GM19035 (cell line): Measurements from ENCODE around the gene GABRA6.
"Not testable (repeated sequence)": the region's sequence is repeated elsewhere in the genome, so short reads cannot be mapped to it uniquely, and the experiment has no call there.

ENCODE experiments used
- ATAC-seq: cut with Tn5 transposase; IDR thresholded peaks from one replicate; pipeline ENCODE4 v1.9.1; 2021; ENCODE audit not compliant: unreplicated experiment

The GABRA6 gene

DNA sequence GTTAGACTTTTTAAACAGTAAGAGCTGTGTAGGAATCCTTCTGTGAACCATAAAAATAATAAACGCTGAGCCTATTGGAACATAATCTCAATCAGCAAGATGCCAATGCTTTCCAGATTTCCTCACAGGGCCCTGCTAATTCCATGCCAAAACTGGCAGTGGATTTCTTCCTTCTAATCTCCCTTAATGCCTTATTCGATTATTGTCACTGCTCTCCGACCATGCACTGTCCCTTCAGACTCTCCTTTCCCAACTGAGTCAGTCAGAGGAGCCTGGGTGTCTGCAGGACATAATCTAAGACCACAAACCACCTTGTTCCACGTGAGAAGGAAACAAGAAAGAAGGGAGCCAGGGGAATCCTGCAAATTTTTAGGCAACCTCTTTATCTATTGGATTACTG, at the start of gene GABRA6:
Gene GABRA6, plus strand, starts transcription at position 261 of the 400 bp plus-strand sequence. CDS start 269 bp downstream, outside the sequence.
- no peak for ATAC-seq

DNA sequence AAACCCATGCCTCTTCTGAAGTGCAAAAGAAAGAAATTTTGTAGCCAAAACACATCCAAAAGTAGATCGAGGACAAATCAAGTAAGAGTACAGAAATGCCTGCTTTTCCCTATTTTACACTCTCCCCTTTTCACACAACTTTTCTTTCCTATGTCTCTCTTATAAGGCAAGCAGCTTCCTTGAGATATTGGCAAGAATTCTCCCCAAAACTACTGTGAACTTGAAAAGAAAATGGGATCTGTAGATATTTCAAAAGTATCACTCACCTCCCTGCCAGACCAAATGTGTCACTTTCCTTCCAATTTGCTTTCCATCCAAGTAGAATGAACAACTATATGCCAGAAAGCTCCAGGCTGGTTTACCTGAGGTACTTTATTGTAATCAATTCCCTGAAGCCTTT, 47.9 kb upstream of the GABRA6 start:
- ATAC-seq, result no peak

DNA sequence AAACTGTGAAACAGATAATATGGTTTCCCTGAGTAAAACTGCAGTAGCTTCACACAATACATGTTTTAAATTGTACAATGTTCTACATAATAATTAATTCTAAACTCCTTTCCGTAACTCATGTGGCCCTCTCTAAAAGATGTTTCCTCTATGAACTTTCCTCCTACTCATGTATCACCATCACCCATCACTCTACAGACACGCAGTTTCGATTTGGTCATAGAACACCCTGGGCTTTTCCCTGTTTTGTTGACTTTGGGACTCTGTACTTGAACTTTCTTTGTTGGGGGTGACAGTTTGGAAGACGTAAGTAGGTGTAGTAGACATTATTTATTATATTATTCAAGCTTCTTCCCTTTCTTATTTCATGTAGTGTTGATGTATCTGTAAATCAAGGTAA, 44.1 kb upstream of the GABRA6 start:
- no peak for ATAC-seq

DNA sequence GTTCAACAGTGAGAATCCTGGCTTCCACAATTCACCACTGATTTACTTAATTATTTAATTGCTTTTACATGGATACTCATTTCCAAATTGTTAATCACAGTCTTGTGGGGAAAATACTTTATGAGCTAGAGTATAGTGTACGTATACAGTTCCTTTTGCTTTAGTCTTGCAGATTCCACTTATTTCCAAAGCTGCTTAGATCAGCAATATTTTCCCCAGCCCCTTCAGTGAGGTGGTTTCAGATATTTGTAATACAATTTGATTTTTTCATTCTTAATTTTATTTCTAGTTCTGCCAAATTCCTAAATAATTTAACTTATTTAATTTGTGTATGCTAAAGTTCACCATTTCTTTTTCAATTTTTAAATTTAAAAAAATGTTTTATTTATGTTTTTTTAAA, 40.3 kb upstream of the GABRA6 start:
- ATAC-seq, result no peak

DNA sequence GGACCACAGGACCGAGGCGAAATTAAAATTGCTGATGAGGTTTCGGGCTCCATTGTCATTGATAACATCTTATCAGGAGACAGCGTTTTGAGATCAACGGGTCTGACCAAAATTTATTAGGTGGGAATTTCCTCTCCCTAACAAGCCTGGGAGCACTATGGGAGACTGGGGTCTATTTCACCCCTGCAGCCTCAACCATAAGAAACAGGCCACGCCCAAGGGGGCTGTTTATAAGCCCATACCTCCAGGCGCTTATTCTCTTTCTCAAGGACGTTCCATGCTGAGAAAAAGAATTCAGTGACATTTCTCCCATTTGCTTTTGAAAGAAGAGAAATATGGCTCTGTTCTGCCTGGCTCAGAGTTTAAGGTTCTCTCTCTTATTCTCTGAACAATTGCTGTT, 33.6 kb upstream of the GABRA6 start:
- not testable (repeated sequence) for ATAC-seq

DNA sequence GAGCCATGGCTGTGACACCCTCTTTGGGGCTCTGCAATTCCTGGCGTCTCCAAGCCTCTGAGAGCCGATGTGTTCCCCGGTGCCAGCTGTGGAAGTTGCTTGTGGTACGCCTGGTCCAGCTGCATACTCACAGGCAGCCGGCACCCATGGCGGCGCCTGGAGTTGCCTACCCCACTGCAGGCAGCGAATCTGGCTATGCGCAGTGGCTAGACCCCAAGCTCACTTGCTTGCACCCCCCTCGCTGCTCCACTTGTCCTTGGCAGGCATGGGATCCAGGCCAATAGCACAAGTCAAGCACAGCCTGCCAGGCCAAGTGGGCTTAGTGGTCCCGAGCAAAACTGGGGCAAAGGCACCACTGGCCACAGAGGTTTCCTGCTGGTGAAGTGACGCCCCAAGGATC, 24.7 kb upstream of the GABRA6 start:
- ATAC-seq, result no peak

DNA sequence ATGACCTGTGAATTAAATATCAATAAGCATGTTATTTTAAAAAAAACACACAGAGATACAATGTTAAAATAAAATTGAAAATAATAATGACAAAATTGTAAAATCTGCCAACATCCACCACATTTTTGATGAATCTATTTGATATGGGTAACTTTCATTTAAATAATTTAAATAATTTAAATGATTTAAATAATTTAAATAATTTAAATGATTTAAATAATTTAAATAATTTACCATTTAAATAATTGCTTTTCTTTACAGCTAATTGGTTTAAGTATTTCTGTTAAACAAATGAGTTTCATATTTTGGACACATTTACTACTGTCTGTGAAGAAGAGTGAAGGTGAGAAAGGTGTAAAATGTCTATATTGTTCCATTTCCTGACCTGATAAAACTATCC, 22.1 kb upstream of the GABRA6 start:
- no peak for ATAC-seq

DNA sequence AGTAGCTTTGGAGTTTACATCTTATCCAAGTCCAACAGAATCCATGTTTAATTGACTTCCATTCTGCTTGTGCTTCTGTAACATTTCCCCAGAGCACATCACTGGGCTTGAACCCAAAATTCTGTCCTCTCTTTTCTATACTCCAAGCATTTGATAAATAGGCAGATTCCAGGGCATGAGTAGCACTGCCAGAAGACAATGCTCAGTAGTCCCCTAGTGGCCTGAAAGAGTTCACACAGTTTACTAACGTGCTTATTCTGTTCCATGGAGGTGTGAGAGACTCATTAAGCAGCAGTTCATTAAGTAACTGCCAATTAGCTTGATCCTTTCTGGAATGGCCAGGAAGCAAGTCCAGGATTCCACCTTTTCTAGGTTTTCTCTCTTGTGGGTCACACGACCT, 9.4 kb upstream of the GABRA6 start:
- peak; percentile 91 for ATAC-seq

DNA sequence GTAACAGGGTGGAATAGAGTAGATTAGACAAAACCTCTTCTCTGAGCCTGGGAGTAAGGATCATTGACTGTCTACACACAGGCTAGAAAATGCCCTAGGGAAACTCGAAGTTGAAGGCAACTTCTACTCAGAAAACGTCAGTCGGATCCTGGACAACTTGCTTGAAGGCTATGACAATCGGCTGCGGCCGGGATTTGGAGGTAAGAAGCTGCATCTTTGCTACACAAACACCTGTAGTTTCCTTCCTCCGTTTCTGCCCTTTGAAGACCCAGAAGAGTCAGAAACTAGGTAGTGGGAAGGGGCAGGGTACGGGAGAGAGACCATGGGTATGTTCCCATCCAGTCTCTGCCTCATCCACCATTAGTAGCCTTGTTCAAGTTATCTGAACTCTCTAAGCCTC, 628 bp downstream of the GABRA6 start:
- no peak for ATAC-seq

DNA sequence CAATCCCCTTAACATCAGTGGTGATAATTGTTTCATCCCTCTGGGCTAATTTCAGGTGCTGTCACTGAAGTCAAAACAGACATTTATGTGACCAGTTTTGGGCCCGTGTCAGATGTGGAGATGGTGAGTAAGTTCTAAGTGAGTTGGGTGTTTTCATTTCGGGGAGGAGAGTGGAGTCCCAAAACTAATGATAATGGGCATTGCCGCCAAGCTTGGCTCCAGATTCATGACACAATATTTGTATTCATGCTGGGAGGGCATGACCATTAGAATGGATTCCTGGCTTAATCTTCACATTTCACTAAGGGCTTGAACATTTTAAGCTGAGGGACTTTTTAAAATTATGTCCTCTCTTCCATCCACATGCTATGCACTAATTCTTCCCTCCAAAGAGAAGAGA, 1.4 kb downstream of the GABRA6 start:
- no peak for ATAC-seq

DNA sequence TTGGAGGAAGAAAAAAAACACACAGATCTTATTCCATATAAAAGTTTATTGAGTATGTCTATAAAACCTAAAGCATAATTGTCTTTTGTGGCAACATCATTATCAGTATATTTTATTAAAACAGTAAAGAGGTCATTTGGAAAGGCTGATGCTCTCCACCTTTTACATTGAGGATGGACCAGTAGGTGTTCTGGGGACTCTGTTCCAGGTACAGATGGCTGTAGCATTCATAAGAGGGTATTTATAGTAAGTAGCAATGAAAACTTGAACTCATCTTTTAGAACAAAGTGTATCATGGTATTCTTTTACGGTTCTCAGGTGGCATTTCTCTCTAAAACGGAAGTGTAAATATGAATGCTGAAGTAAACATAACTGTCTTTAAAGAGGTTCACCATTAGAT, 1.8 kb downstream of the GABRA6 start:
- ATAC-seq, result no peak

DNA sequence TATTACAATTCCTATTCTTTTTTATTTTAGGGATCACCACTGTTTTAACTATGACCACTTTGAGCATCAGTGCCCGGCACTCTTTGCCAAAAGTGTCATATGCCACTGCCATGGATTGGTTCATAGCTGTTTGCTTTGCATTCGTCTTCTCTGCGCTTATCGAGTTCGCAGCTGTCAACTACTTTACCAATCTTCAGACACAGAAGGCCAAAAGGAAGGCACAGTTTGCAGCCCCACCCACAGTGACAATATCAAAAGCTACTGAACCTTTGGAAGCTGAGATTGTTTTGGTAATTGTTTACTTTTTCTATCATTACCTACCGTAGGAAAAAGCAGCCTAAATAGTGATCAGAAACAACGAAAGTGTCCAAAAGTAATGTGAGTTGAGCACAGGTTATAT, 6.4 kb downstream of the GABRA6 start:
- no peak for ATAC-seq

DNA sequence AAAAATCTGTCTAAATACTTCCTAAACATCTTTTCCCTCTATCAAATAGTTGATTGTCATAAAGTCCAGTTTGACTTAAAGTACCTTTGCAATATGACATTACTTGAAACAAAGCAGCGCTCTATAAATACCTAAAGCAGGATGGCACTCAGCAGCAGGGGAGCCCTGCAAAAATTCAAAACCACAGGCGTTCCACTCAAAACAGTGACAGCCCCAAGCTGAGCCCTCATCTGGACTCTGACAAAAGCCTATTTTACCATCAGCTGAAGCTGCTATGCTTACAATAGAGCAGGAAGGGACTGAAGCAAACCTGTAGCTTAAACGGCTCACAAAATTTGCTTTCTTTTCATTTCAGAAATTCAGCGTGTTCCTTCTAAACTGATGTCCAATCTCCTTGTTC, 11.5 kb downstream of the GABRA6 start:
- no peak for ATAC-seq

DNA sequence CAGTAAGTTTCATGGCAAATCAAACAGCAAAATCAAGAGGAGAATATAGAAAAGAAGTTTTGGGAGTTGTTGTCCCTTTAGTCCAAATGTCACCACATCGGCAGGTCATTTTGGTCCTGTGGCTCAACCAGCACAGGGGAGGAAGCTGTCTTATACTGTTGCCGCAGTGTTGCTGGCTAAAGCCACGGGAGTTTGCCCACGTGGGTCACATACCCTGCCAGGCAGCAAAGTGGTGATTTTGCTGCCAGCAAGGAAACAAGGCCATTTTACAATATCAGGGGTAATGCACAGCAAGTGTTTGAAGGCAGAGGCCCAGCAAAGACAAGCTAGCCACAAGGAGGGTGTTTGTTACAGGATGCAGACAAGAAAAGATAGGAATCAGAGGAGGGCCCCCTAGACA, 14.5 kb downstream of the GABRA6 start:
- no peak for ATAC-seq

DNA sequence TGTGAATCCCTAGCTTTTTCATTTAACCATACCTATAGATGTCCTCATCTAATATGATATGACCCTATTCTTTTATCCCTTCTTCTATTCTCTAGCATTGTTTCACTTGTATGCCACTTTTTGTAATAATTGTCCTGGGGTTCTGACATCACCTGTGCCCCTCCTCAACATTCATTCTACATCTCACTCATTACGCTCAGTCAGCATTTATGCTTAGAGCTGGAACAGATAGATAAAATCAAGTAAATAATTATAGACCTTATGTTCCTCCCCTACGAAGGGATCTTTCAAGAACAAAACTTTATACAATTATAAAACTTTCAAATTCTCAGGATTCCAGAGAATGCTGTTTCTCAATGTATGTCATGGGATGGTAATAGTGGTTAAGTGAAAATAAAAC, 18.0 kb downstream of the GABRA6 start:
- ATAC-seq, result no peak

DNA sequence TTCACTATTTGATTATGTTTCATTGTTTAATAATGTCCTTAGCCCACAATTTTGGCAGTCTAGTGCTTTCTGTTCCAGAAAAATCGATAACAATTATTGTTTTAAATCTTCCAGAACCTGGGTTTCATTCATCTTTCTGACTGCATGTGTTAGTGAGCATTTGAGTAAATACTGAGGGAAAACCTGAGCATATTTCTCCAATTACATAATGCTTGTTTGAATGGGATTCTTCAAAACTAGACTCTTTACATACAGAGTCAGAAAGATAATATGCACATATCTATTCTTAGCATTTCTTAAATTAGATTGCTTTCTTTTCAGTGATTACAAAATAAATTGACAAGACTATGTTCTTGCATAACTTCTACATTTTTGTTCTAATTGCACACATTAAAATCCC, 21.9 kb downstream of the GABRA6 start:
- ATAC-seq, result no peak

DNA sequence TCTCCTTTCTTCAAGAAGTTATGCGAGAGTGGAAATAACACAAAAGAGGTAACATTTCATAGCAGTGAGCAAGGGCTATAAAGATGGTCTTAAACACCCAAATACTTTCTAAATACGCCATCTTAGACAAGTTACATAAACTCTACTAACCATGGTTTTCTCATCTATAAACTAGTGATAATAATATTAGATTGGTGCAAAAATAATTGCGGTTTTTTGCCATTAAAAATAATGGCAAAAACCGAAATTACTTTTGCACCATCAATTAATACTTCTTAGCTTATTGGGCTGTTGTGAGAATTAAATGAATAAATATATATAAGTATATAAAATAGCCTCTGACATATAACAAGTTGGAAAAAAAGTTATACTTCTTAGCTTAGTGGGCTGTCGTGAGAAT, 23.7 kb downstream of the GABRA6 start:
- no peak for ATAC-seq

DNA sequence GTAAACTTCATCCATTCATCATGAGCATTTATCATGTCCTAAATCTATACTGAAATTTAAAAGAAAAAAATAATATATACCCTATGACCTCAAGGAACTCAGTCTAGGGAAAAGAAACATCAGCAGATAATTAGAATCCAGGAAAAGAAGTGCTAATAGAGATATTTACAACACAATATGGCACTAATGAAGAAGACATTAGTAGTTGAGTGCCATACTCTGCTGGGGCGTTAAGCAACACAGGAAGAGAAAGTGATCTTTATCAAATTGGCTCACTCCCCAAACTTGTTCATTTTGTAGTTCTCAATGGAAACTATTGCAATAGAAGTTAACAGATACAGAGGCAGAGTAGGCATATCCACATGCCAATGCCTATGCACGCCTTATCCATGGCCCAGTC, 27.5 kb downstream of the GABRA6 start:
- ATAC-seq, result no peak

DNA sequence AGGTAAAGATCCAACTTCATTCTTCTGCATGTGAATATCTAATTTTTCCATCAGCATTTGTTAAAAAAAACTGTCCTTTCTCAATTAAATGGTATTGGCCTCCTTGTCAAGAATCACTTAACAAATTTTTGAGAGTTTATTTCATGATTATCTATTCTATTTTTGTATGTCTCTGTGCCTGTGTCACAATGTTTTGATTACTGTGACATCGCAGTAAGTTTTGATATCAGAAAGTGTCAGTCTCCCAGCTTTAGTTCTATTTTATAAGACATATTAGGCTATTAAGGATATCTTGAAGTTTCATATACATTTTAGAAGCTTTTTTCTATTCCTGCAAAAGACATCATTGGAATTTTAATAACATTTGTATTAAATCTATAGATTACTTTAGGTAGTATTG, 33.6 kb downstream of the GABRA6 start:
- no peak for ATAC-seq

DNA sequence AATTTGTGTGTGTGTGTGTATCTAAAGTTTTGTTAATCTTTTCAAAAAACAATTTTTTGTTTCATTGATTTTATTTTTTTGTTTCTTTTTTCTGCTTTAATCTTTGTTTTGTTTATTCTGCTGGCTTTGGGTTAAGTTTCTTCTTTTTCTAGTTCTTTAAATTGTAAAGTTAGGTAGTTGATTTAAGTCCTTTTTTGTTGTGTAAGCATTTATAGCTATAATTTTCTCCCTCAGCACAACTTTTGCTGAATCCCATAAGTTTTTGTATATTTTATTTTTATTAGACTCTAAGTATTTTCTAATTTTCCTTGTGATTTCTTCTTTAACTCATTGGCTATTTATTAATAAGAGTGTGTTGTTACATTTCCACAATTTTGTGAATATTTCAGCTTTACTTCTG, 34.9 kb downstream of the GABRA6 start:
- no peak for ATAC-seq

DNA sequence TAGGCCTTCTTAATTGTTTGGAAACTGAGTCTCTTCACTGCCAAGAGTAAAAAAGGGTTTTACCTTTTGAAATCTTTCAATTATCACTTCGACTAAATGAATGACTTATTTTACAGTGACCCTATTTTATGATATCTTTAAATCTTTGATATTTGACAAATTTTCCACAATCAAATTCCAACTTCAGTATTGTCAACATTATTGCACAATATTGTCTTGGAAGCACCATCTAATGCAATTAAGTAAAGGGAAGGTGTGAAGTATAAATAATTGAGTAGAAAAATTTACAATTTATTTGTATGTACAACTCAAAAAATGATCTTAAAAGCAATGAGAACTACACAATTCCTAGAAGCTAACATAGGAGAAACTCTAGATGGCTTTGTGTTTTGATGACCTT, 49.2 kb downstream of the GABRA6 start:
- ATAC-seq, result no peak

DNA sequence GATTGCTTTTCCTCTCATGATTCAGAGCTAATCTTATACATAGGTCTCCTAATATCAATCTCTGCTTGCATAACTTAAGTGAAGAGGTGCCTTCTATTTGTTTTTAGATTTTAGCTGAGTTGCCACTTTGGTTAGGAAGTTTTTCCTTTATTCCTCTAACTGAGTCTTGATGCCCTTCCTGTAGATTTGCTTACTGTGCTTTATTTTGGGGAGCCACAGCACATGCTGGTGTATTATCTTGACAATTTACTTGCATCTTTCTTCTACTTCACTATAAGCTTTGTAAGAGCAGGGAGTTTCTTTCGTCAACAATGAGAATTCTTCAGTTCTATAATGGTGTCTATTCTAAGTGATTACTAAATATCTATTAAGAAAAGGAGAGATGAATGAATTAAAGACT, 54.9 kb downstream of the GABRA6 start:
- no peak for ATAC-seq

DNA sequence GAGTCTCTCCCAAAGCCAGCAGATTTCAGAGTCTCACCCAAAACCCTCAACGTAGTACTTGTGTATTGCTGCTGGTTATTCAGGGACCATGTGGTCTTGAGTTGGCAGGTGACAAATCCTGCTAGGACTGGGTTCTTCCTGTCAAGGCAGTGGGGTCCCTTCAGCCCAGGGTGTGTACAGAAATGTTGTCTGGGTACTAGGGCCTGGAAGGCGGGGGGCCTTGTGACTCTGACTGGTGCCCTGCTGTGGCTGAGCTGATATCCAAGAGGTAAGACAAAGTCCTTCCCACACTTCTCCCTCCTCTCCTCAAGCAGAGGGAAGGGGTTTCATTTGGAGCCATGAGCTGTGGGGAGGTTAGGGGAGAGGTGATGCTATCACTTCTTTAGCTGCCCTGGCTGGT, 58.8 kb downstream of the GABRA6 start:
- no peak for ATAC-seq

DNA sequence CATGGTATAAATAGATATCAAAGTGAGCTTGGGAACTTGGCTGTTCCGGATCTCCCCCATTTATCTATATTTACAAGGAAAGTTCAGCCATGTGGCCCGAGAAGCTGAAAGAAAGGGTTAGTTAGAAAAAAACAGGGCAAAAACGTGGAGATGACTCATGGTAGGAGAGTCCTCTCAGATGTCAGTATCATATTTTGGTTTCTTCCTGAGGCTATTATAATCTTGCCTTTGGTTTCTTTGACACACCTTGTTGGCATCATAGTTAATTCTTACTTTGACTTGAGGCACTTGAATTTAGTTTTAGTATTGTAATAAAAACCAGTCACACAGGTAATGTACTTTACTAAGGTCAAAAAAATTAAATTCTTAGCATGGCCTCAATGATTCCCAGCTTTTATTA, 59.9 kb downstream of the GABRA6 start:
- ATAC-seq, result no peak
